GM12872 (cell line): ENCODE measurements around the gene H3-3A.

Experiments
- TF ChIP-seq, protein P1 (sequence below): IDR thresholded peaks from 3 replicates; pipeline ENCODE4 v1.5.1; 2011; ENCODE audit warnings: low read depth, mild to moderate bottlenecking, low read length, moderate library complexity; ENCODE audit not compliant: insufficient read depth

Gene H3-3A

DNA sequence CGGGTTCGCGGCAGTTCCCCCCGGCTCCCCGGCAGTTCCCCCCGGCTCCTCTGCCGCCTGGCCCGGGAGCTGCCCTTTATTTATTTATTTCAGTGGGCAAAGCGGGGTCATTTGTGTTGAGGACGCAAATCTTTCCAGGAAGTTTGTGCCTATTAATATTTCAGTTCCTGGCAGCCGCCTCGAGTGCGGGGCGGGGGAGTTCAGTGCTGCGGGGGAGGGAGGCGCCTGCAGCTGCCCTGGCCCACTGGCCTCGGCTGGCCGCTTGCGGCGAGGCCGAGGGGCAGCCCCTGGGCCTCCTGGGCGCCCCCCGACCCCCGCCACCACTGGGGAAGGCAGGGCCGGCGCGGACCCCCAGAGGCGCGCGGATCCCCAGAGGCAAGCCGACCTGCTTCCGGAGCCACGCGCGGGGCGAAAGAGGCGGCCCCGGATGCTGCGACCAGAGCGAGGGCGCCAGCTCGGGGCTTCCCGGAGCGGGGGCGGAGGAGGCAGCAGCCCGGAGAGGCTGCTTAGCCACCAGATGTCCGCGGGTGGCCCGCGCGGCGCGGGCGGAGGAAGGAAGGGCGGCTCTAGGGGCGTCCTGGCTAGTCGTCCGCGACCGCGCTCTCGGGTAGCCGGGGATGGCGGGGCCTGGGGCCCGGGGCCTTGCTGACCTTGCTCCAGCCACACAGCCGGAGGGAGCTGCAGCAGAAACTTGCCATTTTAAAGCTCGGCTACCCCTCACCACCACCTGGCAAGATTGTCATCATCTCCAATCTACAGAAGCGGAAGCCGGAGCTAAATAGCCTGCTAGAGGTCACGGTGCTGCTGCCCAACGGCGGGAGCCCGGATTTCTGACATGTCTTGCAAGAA is 48.0 kb downstream of the H3-3A start:
- TF ChIP-seq, protein P1, sequence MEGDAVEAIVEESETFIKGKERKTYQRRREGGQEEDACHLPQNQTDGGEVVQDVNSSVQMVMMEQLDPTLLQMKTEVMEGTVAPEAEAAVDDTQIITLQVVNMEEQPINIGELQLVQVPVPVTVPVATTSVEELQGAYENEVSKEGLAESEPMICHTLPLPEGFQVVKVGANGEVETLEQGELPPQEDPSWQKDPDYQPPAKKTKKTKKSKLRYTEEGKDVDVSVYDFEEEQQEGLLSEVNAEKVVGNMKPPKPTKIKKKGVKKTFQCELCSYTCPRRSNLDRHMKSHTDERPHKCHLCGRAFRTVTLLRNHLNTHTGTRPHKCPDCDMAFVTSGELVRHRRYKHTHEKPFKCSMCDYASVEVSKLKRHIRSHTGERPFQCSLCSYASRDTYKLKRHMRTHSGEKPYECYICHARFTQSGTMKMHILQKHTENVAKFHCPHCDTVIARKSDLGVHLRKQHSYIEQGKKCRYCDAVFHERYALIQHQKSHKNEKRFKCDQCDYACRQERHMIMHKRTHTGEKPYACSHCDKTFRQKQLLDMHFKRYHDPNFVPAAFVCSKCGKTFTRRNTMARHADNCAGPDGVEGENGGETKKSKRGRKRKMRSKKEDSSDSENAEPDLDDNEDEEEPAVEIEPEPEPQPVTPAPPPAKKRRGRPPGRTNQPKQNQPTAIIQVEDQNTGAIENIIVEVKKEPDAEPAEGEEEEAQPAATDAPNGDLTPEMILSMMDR: no peak

DNA sequence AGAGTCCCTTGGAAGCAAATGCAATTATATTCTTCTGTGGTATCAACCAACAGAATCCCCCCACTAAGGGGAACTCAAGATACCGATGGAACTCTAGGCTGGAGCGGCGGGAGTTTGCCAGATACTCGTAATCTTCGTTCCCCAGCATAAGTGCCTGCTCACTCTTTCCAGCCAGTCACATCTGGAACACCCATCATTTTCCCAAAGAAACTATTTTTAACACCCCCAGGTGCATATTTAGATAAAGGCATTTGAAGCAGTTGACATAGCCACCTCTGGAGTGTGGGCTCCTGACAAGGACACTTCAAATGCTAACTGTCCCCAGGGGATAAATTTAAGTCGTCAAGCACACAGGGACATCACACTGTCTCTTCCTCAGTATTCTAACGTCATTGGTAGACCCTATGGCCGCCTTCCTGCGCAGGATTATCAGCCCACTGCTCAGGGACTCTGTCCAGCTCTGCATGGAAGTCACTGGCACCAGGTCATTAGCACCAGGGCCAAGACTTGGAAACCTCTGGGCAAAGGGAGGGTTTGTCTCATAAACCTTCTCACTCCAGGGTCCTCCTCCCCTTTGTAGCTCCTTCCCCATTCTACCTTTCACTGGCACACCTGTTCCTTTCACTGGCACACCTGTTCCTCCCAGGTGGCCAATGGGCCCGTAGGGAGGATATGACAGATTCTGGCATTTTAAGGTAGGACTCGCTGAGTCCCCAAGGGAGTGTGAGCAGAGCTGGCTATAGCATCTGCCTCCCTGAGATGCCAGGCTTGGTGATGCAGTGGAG is 48.8 kb downstream of the H3-3A start:
- TF ChIP-seq, protein P1: no peak

DNA sequence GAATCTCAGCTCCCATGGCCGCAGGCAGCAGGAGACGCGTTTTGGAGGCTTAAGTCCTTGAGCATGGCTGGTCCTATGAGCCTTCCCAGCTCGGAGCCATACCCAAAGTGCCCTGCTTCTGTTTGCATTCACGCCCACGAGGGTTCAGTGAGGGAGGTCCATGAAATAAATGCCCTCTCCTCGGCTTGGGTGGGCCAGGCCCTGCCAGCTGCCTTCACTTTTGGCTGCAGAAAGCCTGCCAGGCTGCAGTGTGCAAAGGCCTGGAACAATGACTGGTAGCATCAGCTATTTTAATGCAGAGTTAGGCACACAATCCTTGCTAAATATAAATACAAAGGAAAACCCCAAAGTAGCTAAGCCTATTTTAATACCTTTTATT is 49.4 kb downstream of the H3-3A start:
- TF ChIP-seq, protein P1: no peak

DNA sequence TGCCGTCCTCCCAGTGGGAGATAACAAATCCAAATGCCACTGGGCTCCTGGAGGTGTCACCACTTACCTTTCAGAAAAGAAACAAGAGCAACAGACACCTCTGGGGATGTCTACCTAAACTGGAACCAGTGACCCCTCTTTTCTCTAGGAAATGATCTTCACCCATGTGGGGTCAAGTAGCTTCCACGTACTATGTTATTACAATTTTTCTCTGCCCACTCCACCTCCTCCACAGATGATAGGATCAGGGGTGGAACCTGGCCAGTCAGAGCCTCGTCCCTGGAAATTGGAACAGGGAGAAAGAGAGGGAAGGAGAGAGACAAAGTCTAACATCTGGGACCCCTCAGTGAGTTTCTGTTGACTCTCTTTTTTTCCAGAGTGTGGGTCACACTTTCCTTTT is 50.1 kb downstream of the H3-3A start:
- TF ChIP-seq, protein P1: no peak

DNA sequence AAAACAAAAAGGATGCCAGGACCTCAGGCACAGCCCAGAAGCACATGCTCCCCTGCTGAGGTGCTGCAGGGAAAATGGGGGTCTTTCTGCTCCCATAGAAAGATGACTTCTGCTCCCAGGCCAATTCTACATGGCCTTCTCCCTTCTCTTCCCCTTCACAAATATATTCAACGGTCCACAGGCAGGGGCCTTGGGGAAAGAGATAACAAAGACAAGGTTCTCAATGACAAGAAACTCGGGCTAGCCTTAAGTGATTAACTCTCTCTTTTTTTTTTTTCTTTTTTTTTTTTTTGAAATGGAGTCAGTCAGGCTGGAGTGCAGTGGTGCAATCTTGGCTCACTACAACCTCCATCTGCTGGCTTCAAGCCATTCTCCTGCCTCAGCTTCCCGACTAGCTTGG is 54.2 kb downstream of the H3-3A start:
- TF ChIP-seq, protein P1: no peak

DNA sequence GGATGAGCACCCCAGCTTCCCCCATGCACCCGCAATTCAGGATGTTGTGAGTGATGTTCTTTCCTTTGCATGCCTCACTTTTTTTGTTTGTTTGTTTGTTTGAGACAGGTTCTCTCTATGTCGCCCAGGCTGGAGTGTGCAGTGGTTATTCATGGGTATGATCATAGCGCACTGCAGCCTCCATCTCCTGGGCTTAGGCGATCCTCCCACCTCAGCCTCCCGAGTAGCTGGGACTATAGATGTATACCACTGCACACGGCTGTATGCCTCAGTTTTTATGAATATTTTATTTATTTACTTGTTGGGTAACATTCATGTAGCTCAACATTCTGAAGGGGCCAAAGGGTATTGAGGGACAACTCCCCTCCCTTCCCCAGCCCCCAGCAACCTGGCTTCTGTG is 54.8 kb downstream of the H3-3A start:
- TF ChIP-seq, protein P1: no peak

DNA sequence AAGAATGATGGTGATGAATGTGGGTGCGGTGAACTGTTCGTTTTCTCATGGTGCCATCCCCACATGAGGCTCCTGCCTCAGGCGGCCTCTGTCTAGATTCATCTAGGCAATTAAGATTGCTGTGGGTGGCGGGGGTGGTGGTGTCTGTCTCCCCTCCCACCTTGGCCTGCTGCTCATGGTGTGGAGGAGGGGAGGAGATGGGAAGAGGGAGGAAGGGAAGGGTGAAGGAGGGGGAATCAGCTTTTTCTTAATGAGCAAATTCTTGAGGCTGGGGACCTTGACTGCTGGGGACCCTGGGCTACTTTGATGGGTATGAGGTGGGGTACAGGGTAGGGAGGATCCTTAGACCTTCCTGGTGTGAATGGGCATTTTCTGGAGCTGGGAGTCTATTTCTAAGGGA is 55.8 kb downstream of the H3-3A start:
- TF ChIP-seq, protein P1: no peak
